RWPE1 (cell line): Measurements from ENCODE around the gene FAAP20.

ENCODE experiments used
- CTCF ChIA-PET: fragments of 350-600 bp; sonication (Branson Sonifier 250); formaldehyde crosslinking; extraction: SDS; loops from one replicate; lab custom pipeline; 2021; lab: Yijun Ruan, JAX
- POLR2A ChIA-PET: fragments of 400-600 bp; formaldehyde crosslinking; extraction: SDS; loops from one replicate; lab custom pipeline; 2020; ENCODE audit warnings: antibody characterized with exemption; ENCODE audit not compliant: low non-redundant PET; lab: Yijun Ruan, JAX
- DNase-seq: peaks from one replicate; pipeline ENCODE4 v3.0.0; 2012; ENCODE audit warnings: low spot score
- H3K27ac ChIP-seq: fragments of 450-650 bp; 2 replicates; pipeline ENCODE4 v1.5.1; 2017
- TF ChIP-seq, protein P1 (sequence below): fragments of 450-650 bp; conservative IDR thresholded peaks from 2 replicates; pipeline ENCODE4 v1.5.1; 2017; ENCODE audit warnings: low read depth, mild to moderate bottlenecking

The FAAP20 gene

DNA sequence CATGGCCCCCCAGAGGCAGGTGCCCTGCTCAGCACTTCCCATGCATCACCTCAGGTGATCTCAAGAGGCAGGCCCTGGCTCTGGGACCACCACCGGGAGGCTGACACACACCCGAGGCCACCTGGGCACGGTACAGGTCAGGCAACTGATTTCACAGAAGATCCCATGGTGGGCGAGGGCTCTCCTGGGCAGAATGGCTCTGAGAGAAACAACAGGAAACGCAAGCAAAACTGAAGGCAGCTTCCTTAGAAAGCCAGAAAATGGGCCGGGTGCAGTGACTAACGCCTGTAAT is 22.1 kb upstream of the FAAP20 start:
- H3K27ac ChIP-seq: 0 out of 2 replicates have a peak overlapping the region, but pooled peaks have one; percentile 10
- POLR2A ChIA-PET: no interaction called here
- DNase-seq: no peak
- CTCF ChIA-PET: no interaction called here
- TF ChIP-seq, protein P1, sequence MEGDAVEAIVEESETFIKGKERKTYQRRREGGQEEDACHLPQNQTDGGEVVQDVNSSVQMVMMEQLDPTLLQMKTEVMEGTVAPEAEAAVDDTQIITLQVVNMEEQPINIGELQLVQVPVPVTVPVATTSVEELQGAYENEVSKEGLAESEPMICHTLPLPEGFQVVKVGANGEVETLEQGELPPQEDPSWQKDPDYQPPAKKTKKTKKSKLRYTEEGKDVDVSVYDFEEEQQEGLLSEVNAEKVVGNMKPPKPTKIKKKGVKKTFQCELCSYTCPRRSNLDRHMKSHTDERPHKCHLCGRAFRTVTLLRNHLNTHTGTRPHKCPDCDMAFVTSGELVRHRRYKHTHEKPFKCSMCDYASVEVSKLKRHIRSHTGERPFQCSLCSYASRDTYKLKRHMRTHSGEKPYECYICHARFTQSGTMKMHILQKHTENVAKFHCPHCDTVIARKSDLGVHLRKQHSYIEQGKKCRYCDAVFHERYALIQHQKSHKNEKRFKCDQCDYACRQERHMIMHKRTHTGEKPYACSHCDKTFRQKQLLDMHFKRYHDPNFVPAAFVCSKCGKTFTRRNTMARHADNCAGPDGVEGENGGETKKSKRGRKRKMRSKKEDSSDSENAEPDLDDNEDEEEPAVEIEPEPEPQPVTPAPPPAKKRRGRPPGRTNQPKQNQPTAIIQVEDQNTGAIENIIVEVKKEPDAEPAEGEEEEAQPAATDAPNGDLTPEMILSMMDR: no peak

DNA sequence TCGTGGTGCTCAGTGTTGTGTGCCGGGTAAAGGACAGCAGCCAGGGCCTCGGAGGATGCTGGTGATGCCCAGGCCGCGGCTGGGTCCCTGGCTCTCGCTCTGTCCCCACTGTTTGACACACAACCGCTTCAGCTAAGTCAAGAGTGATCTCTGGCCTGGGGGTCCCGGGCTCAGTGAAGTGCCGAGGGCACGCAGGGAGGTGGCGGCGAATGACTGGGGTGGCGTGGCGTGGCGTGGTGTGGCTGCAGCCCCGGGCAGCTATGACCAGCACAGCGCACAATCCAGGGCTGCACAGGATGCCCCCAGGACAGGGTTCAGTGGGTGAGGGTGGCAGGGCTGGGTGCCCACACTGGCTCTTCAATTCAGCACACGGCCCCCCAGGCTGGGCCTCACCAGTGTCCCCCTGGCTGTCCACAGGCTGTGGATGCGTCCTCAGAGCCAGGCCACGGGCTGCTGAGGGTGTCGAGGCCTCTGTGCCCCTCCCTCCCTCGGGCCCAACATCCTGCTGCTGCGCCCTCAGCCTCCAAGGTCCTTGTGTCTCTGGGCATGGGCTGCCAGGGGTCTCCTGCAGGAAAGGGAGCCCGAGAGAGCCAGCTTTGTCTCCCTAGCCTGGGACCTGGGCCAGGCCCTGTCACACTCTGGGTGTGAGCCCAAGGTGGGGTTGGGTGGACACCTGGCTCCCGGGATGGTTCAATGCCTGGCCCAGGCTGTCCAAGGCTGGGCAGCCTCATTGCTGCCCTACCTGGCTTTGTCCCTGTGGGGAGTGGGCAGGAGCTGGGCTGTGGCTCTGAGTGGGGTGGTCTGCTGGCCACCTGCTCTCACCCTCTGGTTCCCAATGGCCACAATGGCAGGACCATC is 21.6 kb upstream of the FAAP20 start:
- DNase-seq: no peak
- TF ChIP-seq, protein P1: no peak
- POLR2A ChIA-PET: no interaction called here
- CTCF ChIA-PET: no interaction called here
- H3K27ac ChIP-seq: 0 out of 2 replicates have a peak overlapping the region, but pooled peaks have one; percentile 10

DNA sequence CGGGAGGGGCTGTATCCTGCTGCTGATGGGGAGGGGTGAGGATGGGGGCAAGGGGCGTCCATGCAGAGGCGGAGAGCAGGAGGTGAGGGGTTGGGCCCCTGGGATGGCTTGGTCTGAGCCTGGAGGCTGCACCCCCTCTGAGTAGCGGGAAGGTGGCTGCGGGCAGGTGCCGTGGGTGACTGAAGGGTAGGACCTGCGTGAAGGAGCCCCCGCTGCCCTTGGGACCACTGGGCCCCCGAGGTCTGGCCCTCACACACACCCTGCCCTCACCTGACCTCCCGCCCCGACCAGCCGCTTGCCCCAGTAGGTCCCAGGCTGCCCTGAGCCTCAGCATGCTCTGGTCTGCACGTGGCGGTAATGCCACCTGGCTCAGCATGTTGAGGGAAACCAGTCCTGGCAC is 20.8 kb upstream of the FAAP20 start:
- CTCF ChIA-PET: no interaction called here
- no peak overlapping the region for H3K27ac ChIP-seq
- TF ChIP-seq, protein P1: no peak
- DNase-seq: no peak
- POLR2A ChIA-PET: no interaction called here

DNA sequence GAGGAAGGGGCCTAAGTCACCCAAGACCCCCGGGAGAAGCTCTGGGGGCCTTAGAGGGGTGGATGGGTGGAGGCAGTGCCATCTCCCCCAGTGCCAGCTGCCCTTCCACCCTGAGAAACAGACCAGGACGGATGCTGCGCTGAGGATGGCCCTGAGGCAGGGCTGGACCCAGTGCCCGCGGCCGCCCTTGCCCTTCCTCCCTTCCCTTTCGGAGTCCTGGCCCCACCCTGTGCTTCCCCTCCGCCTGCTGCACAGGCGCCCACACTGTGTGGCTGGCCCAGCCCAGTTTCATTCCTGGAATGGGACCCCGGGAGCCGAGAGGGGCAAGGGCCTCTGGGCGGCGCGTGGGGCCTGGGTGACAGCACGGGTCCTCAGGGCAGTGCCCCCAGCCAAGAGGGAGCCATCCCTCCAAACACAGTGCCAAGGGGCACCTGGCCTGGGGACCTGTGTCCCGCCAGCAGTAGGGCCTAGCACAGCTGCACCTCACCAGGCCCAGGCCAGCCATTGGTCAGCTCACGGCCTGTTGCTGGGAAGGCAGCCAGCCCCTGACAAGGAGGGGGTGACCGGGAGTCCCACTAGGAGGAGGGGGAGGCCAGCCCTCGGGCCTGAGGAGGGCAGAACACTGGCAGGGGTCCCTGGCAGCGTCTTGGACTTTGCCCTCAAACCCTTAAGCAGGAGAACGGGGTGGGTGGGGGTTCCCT is 20.1 kb upstream of the FAAP20 start:
- CTCF ChIA-PET: no interaction called here
- H3K27ac ChIP-seq: peak overlapping the region; percentile 99
- TF ChIP-seq, protein P1: no peak

DNA sequence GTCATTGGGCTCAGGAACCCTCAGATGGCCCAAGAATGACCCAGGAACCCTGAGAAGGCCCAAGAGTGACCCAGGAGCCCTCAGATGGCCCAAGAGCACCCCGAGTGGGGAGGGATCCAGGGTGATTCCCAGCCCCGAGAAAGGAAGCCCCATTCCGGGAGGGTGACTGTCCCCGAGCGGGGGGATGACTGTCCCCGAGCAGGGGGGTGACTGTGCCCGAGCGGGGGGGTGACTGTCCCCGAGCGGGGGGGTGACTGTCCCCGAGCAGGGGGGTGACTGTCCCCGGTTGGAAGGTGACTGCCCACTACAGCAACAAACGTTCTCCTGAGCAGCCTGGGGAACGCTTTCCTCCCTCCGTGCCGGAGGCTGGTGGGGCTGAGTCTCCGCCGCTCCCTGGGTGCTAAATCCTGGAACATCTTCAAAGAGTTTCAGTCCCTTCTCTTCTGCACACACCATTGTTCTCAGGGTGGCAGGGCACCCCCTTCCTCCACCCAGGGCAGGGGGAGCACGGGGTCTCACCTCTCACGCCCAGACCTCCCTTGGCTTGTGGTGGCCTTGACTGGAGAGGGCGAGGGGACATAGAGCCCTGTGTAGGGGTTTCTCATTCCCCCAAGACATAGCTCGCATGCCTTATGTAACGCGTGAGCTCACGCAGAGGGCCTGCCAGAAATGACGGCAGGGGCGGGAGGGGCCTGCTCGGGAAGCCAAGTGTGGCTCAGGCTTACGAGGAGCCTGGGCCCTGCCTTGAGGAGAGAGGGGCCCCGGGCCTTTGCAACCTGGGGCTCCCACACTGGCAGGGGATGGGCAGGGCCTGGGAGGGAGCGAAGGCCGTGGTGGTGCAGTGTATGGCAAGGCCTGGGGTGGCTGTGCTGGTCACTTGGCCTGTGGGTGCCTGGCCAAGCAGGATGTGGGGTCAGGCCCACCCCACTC is 19.3 kb upstream of the FAAP20 start:
- CTCF ChIA-PET: no interaction called here
- DNase-seq: no peak
- peak overlapping the region; percentile 99 for H3K27ac ChIP-seq
- POLR2A ChIA-PET: no interaction called here
- TF ChIP-seq, protein P1: no peak

More for the DNA sequence above, 20.1 kb upstream of the FAAP20 start:
- no peak for DNase-seq
- POLR2A ChIA-PET: no interaction called here
